H1 (cell line): ENCODE results near the gene DUSP9. TPM values are rescaled to one million over a fixed set of nuclear protein-coding genes. Genes with fewer than 3 reads are reported as not detected.

Source experiments
- BRCA1 ChIP-seq: IDR thresholded peaks from 2 replicates; pipeline ENCODE4 v1.6.1; 2012; ENCODE audit warnings: low read depth, low read length, improper control_type of control experiment
- CHD2 ChIP-seq: IDR thresholded peaks from 2 replicates; pipeline ENCODE4 v1.6.1; 2012; ENCODE audit warnings: low read length, improper control_type of control experiment
- polyA plus RNA-seq, 7 experiments: library from polyadenylated mRNA; depleted of rRNA in 3 of 7; stranded (reverse) in 5 of 7; unstranded in 2 of 7; fragments of >200 nt in 5 of 7; fragments of 200-250 nt in 2 of 7; gene quantifications; 1 replicate in 5 of 7; 2 replicates in 1 of 7; 4 replicates in 1 of 7; pipeline versions ENCODE4 v1.2.1 to v1.2.3, GENCODE V29; 2011 to 2013; ENCODE audit warnings: missing spikeins in 2 of 7, mixed read lengths in 2 of 7
- total RNA-seq: library from RNA; stranded (reverse); fragmentation: NEBNext Ultra II Directional; extraction: Animal tissue kit (Norgen Biotek cat#: 25700); gene quantifications from 2 replicates; pipeline ENCODE4 v1.2.1, GENCODE V29; 2021
- TF ChIP-seq, protein P1 (sequence below): fragments of 300-600 bp; sonication (generic); IDR thresholded peaks from 2 replicates; pipeline ENCODE4 v1.7.1; 2012; ENCODE audit warnings: low read length, moderate library complexity, mild to moderate bottlenecking, inconsistent platforms; ENCODE audit not compliant: insufficient replicate concordance
- TF ChIP-seq, protein P2 (sequence below), 3 experiments: IDR thresholded peaks; 1 replicate in 2 of 3; 2 replicates in 1 of 3; pipeline versions ENCODE4 v1.5.1 to v1.6.1; 2011; ENCODE audit warnings: low read length in 3 of 3, mild to moderate bottlenecking in 3 of 3, inconsistent platforms in 2 of 3, low read depth in 1 of 3, moderate library complexity in 1 of 3; ENCODE audit not compliant: insufficient read depth in 1 of 3; ENCODE audit errors: control extremely low read depth in 1 of 3

DUSP9 gene
- total and polyA plus RNA-seq, 2 of the 8 experiments (the other 6 are each of a cell fraction or from before 2014, with no cell fraction given), result 0.80 to 1.1 TPM

DNA sequence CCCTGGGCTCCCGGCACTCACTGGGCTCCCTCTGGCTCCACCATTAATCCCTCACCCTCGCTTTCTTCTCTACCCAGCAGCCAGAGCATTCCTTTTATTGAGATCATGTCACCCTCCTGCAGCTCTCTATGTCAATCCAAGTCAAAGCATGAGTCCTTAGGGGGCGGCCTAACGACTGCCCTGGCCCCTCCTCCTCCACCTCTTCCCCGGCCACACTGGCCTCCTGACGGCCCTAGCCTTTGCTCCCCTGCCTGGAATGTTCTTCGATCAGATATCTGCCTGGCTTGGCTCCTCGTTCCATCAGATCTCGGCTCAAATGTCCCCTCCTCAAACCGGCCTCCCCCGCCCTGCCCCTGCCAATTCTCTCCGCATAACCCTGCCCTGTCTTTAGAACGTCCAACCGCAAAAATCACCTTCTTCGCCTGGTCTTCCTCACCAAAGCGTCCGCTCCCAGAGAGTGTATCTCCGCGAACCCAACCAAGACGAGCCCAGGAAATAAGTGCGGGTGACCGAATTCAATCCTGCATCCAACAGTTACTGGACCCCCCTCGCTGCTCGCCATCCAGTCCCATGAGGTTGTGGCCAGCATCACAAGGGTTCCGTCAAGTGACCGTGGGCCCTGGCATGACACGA, 27.3 kb downstream of the DUSP9 start (continued):
- TF ChIP-seq, protein P1, sequence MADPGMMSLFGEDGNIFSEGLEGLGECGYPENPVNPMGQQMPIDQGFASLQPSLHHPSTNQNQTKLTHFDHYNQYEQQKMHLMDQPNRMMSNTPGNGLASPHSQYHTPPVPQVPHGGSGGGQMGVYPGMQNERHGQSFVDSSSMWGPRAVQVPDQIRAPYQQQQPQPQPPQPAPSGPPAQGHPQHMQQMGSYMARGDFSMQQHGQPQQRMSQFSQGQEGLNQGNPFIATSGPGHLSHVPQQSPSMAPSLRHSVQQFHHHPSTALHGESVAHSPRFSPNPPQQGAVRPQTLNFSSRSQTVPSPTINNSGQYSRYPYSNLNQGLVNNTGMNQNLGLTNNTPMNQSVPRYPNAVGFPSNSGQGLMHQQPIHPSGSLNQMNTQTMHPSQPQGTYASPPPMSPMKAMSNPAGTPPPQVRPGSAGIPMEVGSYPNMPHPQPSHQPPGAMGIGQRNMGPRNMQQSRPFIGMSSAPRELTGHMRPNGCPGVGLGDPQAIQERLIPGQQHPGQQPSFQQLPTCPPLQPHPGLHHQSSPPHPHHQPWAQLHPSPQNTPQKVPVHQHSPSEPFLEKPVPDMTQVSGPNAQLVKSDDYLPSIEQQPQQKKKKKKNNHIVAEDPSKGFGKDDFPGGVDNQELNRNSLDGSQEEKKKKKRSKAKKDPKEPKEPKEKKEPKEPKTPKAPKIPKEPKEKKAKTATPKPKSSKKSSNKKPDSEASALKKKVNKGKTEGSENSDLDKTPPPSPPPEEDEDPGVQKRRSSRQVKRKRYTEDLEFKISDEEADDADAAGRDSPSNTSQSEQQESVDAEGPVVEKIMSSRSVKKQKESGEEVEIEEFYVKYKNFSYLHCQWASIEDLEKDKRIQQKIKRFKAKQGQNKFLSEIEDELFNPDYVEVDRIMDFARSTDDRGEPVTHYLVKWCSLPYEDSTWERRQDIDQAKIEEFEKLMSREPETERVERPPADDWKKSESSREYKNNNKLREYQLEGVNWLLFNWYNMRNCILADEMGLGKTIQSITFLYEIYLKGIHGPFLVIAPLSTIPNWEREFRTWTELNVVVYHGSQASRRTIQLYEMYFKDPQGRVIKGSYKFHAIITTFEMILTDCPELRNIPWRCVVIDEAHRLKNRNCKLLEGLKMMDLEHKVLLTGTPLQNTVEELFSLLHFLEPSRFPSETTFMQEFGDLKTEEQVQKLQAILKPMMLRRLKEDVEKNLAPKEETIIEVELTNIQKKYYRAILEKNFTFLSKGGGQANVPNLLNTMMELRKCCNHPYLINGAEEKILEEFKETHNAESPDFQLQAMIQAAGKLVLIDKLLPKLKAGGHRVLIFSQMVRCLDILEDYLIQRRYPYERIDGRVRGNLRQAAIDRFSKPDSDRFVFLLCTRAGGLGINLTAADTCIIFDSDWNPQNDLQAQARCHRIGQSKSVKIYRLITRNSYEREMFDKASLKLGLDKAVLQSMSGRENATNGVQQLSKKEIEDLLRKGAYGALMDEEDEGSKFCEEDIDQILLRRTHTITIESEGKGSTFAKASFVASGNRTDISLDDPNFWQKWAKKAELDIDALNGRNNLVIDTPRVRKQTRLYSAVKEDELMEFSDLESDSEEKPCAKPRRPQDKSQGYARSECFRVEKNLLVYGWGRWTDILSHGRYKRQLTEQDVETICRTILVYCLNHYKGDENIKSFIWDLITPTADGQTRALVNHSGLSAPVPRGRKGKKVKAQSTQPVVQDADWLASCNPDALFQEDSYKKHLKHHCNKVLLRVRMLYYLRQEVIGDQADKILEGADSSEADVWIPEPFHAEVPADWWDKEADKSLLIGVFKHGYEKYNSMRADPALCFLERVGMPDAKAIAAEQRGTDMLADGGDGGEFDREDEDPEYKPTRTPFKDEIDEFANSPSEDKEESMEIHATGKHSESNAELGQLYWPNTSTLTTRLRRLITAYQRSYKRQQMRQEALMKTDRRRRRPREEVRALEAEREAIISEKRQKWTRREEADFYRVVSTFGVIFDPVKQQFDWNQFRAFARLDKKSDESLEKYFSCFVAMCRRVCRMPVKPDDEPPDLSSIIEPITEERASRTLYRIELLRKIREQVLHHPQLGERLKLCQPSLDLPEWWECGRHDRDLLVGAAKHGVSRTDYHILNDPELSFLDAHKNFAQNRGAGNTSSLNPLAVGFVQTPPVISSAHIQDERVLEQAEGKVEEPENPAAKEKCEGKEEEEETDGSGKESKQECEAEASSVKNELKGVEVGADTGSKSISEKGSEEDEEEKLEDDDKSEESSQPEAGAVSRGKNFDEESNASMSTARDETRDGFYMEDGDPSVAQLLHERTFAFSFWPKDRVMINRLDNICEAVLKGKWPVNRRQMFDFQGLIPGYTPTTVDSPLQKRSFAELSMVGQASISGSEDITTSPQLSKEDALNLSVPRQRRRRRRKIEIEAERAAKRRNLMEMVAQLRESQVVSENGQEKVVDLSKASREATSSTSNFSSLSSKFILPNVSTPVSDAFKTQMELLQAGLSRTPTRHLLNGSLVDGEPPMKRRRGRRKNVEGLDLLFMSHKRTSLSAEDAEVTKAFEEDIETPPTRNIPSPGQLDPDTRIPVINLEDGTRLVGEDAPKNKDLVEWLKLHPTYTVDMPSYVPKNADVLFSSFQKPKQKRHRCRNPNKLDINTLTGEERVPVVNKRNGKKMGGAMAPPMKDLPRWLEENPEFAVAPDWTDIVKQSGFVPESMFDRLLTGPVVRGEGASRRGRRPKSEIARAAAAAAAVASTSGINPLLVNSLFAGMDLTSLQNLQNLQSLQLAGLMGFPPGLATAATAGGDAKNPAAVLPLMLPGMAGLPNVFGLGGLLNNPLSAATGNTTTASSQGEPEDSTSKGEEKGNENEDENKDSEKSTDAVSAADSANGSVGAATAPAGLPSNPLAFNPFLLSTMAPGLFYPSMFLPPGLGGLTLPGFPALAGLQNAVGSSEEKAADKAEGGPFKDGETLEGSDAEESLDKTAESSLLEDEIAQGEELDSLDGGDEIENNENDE, result no peak
- TF ChIP-seq CHD2 (no peak), BRCA1 (no peak)
- TF ChIP-seq, protein P2, sequence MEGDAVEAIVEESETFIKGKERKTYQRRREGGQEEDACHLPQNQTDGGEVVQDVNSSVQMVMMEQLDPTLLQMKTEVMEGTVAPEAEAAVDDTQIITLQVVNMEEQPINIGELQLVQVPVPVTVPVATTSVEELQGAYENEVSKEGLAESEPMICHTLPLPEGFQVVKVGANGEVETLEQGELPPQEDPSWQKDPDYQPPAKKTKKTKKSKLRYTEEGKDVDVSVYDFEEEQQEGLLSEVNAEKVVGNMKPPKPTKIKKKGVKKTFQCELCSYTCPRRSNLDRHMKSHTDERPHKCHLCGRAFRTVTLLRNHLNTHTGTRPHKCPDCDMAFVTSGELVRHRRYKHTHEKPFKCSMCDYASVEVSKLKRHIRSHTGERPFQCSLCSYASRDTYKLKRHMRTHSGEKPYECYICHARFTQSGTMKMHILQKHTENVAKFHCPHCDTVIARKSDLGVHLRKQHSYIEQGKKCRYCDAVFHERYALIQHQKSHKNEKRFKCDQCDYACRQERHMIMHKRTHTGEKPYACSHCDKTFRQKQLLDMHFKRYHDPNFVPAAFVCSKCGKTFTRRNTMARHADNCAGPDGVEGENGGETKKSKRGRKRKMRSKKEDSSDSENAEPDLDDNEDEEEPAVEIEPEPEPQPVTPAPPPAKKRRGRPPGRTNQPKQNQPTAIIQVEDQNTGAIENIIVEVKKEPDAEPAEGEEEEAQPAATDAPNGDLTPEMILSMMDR (IDR thresholded peaks at IDR 0.05; ENCODE audit: control extremely low read depth in 1 of 3, insufficient read depth in 1 of 3, low read depth in 1 of 3, low read length in 3 of 3), result no peak
